ENCODE results near the gene EPB41L3.

Gene EPB41L3

DNA sequence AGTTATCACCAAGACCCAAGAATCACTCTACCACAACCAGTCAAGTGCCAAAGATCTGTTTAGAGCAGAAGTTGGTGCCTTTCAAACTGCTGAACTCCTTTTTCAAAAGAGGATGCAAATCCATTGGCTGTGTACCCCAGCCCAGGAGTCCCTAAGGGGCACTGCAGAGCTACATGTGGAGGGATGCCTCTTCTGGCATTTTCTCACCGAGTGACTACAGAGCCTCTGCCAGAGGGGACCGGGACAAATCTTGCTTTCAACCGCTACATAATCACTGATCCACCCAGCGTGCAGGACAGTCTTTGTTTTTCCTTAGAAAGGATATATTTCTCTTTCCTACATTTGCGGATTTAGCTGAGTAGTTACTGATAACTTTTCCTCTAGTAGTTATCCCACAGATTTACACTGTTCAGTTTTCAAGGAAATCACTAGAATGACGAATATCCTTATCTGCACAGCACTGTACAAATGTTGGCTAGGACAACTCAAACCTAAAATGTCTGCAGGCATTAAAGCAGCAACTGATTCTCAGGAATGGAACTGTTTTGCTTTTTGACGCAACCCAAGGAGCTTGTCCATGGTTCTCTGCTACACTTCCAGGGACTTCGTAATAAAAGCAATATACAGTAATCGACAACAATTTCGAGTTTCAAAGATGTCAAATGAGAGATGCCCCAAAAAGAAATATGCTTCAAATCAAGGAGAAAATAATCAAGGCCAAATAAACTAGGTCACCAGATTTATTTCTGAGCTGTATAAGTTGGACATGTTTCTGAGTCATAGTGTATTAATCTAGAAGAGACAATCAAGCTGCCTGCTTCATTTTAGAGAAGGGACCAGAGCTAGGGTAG lies 24.1 kb downstream of the EPB41L3 start:
- TF ChIP-seq, protein P1, sequence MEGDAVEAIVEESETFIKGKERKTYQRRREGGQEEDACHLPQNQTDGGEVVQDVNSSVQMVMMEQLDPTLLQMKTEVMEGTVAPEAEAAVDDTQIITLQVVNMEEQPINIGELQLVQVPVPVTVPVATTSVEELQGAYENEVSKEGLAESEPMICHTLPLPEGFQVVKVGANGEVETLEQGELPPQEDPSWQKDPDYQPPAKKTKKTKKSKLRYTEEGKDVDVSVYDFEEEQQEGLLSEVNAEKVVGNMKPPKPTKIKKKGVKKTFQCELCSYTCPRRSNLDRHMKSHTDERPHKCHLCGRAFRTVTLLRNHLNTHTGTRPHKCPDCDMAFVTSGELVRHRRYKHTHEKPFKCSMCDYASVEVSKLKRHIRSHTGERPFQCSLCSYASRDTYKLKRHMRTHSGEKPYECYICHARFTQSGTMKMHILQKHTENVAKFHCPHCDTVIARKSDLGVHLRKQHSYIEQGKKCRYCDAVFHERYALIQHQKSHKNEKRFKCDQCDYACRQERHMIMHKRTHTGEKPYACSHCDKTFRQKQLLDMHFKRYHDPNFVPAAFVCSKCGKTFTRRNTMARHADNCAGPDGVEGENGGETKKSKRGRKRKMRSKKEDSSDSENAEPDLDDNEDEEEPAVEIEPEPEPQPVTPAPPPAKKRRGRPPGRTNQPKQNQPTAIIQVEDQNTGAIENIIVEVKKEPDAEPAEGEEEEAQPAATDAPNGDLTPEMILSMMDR (IDR thresholded peaks at IDR 0.05), result no peak
- Mint-ChIP-seq H3K36me3 (ENCODE audit: low read depth) (no peaks in the 10 kb centered on the region), H3K4me1 (peaks cover 35% of the 10 kb centered on the region), H3K4me3 (no peak overlapping the region), H3K27me3 (ENCODE audit: low read depth, poor library complexity) (peaks cover 4% of the 10 kb centered on the region), H3K27ac (no peak overlapping the region), H3K9me3 (no peaks in the 10 kb centered on the region)
- DNase-seq, result no peak

DNA sequence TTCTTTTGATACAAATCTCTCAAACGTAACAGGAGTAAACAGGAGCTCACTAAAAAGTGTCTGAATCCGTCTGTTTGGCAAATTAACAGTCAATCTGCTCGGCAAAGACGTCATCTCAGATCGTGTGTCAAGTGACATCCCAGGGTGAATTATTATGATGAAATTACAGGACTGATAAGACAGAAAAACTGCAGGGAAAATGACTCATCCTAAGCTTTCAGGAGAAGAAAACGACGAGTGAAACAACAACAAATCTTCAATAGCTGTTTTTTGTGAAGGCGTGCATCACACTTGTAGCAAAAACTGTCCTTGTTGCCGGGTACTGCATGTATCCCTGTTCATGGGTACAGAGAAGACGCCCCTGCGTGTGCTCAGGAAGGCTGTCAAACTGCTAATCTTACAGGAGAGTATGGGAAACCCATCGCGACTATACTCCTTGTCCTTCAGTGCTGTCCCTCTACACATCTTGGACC lies 24.9 kb downstream of the EPB41L3 start:
- Mint-ChIP-seq H3K36me3 (ENCODE audit: low read depth) (no peaks in the 10 kb centered on the region), H3K4me3 (no peak overlapping the region), H3K9me3 (no peaks in the 10 kb centered on the region), H3K27ac (no peak overlapping the region), H3K4me1 (peaks cover 32% of the 10 kb centered on the region), H3K27me3 (ENCODE audit: low read depth, poor library complexity) (peaks cover 4% of the 10 kb centered on the region)
- TF ChIP-seq, protein P1 (IDR thresholded peaks at IDR 0.05), result no peak
- no peak for DNase-seq

- DNase-seq, result no peak
- H3K36me3 Mint-ChIP-seq (ENCODE audit: low read depth), result no peaks in the 10 kb centered on the region
- no peaks in the 10 kb centered on the region for H3K9me3 Mint-ChIP-seq
- no peak overlapping the region for H3K4me3 Mint-ChIP-seq
- H3K4me1 Mint-ChIP-seq, result peaks cover 33% of the 10 kb centered on the region
- TF ChIP-seq, protein P1 (IDR thresholded peaks at IDR 0.05), result no peak
- peaks cover 4% of the 10 kb centered on the region for H3K27me3 Mint-ChIP-seq (ENCODE audit: low read depth, poor library complexity)
- H3K27ac Mint-ChIP-seq, result no peak overlapping the region
These were observed 25.5 kb downstream of the EPB41L3 start for GRCh38 chr18:5518179-5518770.

- Mint-ChIP-seq H3K36me3 (ENCODE audit: low read depth) (no peaks in the 10 kb centered on the region), H3K4me1 (peaks cover 46% of the 10 kb centered on the region), H3K27ac (no peak overlapping the region), H3K27me3 (ENCODE audit: low read depth, poor library complexity) (peaks cover 4% of the 10 kb centered on the region), H3K4me3 (no peak overlapping the region), H3K9me3 (no peaks in the 10 kb centered on the region)
- DNase-seq, result no peak
- TF ChIP-seq, protein P1 (IDR thresholded peaks at IDR 0.05), result no peak
These were observed 27.0 kb downstream of the EPB41L3 start for GRCh38 chr18:5516841-5517240.

DNA sequence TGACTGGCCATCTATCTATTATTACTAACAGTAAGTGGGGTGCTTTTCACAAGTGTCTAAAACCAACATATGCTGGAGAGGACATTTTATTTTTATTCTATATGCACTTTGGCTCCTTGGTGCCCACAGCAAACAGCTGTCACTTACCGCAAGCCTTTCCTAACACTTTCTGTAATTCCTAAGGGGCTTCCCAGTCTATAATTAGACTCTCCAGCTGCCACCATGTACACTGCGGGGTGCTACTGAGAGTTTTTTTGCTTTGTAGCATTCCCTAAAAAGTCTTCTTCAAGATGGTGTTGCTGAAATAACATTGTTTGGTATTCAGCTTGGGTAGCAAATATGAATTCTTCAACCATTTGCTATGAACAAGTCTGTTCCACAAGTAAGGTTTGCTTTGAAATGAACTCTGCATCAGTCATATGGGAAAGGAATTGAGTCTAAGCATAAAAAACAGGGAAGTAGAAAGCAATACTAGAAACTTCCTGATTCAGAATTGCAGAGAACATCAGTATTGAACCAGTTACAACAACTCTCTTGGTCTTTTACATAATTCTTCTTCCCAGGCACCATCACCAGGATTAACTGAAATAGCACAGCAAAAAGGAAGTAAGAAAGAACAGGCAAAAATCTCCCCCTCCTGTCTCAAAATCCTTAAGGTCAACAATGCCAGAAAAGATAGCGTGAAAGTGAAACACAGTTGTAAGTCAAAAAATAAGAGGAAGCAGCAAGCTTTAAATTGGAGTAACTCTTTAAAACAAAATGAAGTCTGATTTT lies 28.6 kb downstream of the EPB41L3 start:
- Mint-ChIP-seq H3K27me3 (ENCODE audit: low read depth, poor library complexity) (peaks cover 4% of the 10 kb centered on the region), H3K4me3 (no peak overlapping the region), H3K27ac (no peak overlapping the region), H3K9me3 (no peaks in the 10 kb centered on the region), H3K4me1 (peaks cover 60% of the 10 kb centered on the region), H3K36me3 (ENCODE audit: low read depth) (no peaks in the 10 kb centered on the region)
- no peak for DNase-seq
- TF ChIP-seq, protein P1 (IDR thresholded peaks at IDR 0.05), result no peak
